Measurements from ENCODE around the gene PLCL1. TPM values are rescaled to one million over a fixed set of nuclear protein-coding genes. Genes with fewer than 3 reads are reported as not detected.

The PLCL1 gene
- polyA plus RNA-seq, 1 of the 3 experiments (the other 2 are of a cell fraction) = 7.7 TPM

DNA sequence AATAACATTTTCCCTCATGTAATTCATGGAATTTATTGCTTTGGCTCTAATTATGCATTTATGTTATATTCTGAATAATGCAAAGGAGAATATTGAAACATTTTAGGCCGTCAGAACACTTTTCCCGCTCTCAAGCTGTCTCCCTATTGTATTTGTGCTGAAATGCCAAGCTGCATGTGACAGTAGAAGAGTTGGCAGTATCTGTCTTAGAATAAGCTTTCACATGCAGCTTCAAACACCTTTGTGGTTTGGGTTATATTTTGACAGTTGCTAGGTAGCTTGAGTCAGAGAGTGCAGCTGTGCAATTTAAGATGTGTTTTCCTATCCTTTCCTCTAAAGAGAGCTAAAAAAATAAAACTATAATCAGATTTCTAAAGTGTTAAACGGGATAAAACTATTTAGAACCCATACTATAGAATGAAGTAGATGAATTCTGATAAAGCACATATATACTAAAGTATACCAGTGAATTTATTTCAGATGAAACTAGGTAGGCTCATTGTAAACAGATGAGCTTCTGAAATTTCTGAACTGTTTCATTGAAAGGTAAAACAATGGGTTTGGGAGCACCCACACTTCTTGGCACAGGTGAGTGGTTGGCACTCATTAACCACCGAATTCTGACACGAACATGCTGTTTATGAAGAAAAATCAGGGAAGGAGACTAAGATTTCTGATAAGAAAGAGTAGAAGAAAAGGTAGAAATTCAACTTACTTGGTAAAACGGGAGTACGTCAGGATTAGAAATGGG, 43.4 kb downstream of the PLCL1 start:
- no peak overlapping the region for H3K4me2 ChIP-seq
- DNase-seq = no peak
- 80% methylated on average over 7 of the region's 7 CpGs for WGBS (ENCODE audit: low lambda C conversion rate)

DNA sequence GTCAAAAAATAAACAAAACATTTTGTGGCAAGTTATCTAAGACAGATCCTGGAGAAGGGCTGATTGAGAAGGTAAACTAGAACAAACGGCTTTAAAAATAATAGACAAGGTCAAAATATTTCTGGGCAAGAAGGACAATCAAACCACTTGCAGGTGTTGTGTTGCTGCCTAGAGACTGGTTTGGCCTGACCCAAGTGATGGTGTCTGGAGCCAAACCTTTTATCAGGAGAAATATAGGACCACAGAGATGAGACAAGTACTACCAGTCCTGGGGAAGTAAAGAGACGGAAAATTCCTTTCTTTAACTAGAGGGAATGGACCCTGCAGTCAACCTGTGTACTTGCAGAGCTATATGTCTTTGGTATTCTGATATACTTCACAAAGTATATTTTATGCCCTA, 44.2 kb downstream of the PLCL1 start:
- 76% methylated on average over 2 of the region's 2 CpGs for WGBS (ENCODE audit: low lambda C conversion rate)
- no peak overlapping the region for H2AFZ ChIP-seq (ENCODE audit: low read depth)
- ChIA-PET CTCF (no interaction called here), POLR2A (no interaction called here)
- H4K20me1 ChIP-seq (ENCODE audit: insufficient read depth) = no peaks in the 10 kb centered on the region; the same call in 1 of the 2 replicates
- TF ChIP-seq RCOR1 (IDR thresholded peaks at IDR 0.05; ENCODE audit: low read length) (no peak), YY1 (IDR thresholded peaks at IDR 0.05; ENCODE audit: low read depth) (no peak), RFX5 (IDR thresholded peaks at IDR 0.05; ENCODE audit: low read length) (no peak), TCF12 (IDR thresholded peaks at IDR 0.05) (no peak), JUND (IDR thresholded peaks at IDR 0.05) (no peak), RXRA (IDR thresholded peaks at IDR 0.05; ENCODE audit: borderline replicate concordance, low read depth) (no peak), EZH2phosphoT487 (IDR thresholded peaks at IDR 0.05; ENCODE audit: borderline replicate concordance, low read depth) (no peak), NRF1 (IDR thresholded peaks at IDR 0.05; ENCODE audit: low read depth, low read length) (no peak), FOXJ3 (CRISPR knock-in tag; IDR thresholded peaks at IDR 0.05) (no peak)
- TF ChIP-seq, protein P1, sequence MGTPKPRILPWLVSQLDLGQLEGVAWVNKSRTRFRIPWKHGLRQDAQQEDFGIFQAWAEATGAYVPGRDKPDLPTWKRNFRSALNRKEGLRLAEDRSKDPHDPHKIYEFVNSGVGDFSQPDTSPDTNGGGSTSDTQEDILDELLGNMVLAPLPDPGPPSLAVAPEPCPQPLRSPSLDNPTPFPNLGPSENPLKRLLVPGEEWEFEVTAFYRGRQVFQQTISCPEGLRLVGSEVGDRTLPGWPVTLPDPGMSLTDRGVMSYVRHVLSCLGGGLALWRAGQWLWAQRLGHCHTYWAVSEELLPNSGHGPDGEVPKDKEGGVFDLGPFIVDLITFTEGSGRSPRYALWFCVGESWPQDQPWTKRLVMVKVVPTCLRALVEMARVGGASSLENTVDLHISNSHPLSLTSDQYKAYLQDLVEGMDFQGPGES (IDR thresholded peaks at IDR 0.05; ENCODE audit: low read depth, low read length) = no peak
- TF ChIP-seq, protein P2, sequence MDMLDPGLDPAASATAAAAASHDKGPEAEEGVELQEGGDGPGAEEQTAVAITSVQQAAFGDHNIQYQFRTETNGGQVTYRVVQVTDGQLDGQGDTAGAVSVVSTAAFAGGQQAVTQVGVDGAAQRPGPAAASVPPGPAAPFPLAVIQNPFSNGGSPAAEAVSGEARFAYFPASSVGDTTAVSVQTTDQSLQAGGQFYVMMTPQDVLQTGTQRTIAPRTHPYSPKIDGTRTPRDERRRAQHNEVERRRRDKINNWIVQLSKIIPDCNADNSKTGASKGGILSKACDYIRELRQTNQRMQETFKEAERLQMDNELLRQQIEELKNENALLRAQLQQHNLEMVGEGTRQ (IDR thresholded peaks at IDR 0.05; ENCODE audit: borderline replicate concordance, low read depth, low read length) = no peak
- TF ChIP-seq, protein P3, sequence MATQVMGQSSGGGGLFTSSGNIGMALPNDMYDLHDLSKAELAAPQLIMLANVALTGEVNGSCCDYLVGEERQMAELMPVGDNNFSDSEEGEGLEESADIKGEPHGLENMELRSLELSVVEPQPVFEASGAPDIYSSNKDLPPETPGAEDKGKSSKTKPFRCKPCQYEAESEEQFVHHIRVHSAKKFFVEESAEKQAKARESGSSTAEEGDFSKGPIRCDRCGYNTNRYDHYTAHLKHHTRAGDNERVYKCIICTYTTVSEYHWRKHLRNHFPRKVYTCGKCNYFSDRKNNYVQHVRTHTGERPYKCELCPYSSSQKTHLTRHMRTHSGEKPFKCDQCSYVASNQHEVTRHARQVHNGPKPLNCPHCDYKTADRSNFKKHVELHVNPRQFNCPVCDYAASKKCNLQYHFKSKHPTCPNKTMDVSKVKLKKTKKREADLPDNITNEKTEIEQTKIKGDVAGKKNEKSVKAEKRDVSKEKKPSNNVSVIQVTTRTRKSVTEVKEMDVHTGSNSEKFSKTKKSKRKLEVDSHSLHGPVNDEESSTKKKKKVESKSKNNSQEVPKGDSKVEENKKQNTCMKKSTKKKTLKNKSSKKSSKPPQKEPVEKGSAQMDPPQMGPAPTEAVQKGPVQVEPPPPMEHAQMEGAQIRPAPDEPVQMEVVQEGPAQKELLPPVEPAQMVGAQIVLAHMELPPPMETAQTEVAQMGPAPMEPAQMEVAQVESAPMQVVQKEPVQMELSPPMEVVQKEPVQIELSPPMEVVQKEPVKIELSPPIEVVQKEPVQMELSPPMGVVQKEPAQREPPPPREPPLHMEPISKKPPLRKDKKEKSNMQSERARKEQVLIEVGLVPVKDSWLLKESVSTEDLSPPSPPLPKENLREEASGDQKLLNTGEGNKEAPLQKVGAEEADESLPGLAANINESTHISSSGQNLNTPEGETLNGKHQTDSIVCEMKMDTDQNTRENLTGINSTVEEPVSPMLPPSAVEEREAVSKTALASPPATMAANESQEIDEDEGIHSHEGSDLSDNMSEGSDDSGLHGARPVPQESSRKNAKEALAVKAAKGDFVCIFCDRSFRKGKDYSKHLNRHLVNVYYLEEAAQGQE (IDR thresholded peaks at IDR 0.05; ENCODE audit: low read depth, low read length) = no peak
- TF ChIP-seq, protein P4, sequence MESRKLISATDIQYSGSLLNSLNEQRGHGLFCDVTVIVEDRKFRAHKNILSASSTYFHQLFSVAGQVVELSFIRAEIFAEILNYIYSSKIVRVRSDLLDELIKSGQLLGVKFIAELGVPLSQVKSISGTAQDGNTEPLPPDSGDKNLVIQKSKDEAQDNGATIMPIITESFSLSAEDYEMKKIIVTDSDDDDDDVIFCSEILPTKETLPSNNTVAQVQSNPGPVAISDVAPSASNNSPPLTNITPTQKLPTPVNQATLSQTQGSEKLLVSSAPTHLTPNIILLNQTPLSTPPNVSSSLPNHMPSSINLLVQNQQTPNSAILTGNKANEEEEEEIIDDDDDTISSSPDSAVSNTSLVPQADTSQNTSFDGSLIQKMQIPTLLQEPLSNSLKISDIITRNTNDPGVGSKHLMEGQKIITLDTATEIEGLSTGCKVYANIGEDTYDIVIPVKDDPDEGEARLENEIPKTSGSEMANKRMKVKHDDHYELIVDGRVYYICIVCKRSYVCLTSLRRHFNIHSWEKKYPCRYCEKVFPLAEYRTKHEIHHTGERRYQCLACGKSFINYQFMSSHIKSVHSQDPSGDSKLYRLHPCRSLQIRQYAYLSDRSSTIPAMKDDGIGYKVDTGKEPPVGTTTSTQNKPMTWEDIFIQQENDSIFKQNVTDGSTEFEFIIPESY (IDR thresholded peaks at IDR 0.05; ENCODE audit: borderline replicate concordance, low read depth) = no peak
- H3K27me3 ChIP-seq (ENCODE audit: insufficient read depth) = no peaks in the 10 kb centered on the region
- H3K4me1 ChIP-seq (ENCODE audit: control insufficient read depth in 1 of 2, insufficient read depth in 2 of 2, low read depth in 1 of 2, low read length in 1 of 2) = peaks cover 10 to 17% of the 10 kb centered on the region in 2 experiments; a peak in 3 of 4 replicates
- DNase-seq = no peak
- H3K9me2 ChIP-seq = no peaks in the 10 kb centered on the region
- H3K79me2 ChIP-seq (ENCODE audit: insufficient read depth) = peaks cover 38% of the 10 kb centered on the region; the same call in 1 of the 2 replicates
- no peak overlapping the region for H3K4me3 ChIP-seq (ENCODE audit: low read depth in 2 of 2, low read length in 1 of 2)
- H3K9ac ChIP-seq = no peak overlapping the region
- H3K4me2 ChIP-seq = no peak overlapping the region
- H3F3A ChIP-seq (replicated peaks; ENCODE audit: insufficient read depth) = peaks cover 11% of the 10 kb centered on the region
- H3K36me3 ChIP-seq (replicated peaks in 1 of 2; ENCODE audit: control insufficient read depth in 1 of 2, insufficient read depth in 2 of 2, low read length in 1 of 2) = no peaks in the 10 kb centered on the region
- no peaks in the 10 kb centered on the region for H3K9me3 ChIP-seq
- no peak overlapping the region for H3K27ac ChIP-seq (ENCODE audit: low read depth in 2 of 2, low read length in 1 of 2)

More for the DNA sequence above, 43.4 kb downstream of the PLCL1 start:
- Histone ChIP-seq H3K4me3 (ENCODE audit: low read depth in 2 of 2, low read length in 1 of 2) (no peak overlapping the region), H3K36me3 (replicated peaks in 1 of 2; ENCODE audit: control insufficient read depth in 1 of 2, insufficient read depth in 2 of 2, low read length in 1 of 2) (no peaks in the 10 kb centered on the region), H3K79me2 (ENCODE audit: insufficient read depth) (peaks cover 34% of the 10 kb centered on the region), H3F3A (replicated peaks; ENCODE audit: insufficient read depth) (peaks cover 11% of the 10 kb centered on the region), H3K27me3 (ENCODE audit: insufficient read depth) (no peaks in the 10 kb centered on the region), H2AFZ (ENCODE audit: low read depth) (no peak overlapping the region), H3K9me2 (no peaks in the 10 kb centered on the region), H3K27ac (ENCODE audit: low read depth in 2 of 2, low read length in 1 of 2) (no peak overlapping the region), H3K4me1 (ENCODE audit: control insufficient read depth in 1 of 2, insufficient read depth in 2 of 2, low read depth in 1 of 2, low read length in 1 of 2) (peaks cover 10 to 17% of the 10 kb centered on the region in 2 experiments; a peak in 3 of 4 replicates), H3K9me3 (no peaks in the 10 kb centered on the region), H4K20me1 (ENCODE audit: insufficient read depth) (no peaks in the 10 kb centered on the region; the same call in 1 of the 2 replicates), H3K9ac (no peak overlapping the region)
- CTCF ChIA-PET = interaction anchor here (0.6 kb wide), 1 partner anchor 280 kb away, joined by 3 read pairs; no protein-coding TSS in a partner anchor
- TF ChIP-seq, protein P2 (IDR thresholded peaks at IDR 0.05; ENCODE audit: borderline replicate concordance, low read depth, low read length) = no peak
- TF ChIP-seq TEAD4 (IDR thresholded peaks at IDR 0.05; ENCODE audit: borderline replicate concordance, insufficient read depth) = no peak
- POLR2A ChIA-PET = no interaction called here

All from SK-N-SH (cell line).